Vagina (tissue), 2 donors: ENCODE data around the gene ERCC6L.

Experiments
- POLR2A ChIP-seq, 2 donors: fragments of 450-650 bp; IDR thresholded peaks; one replicate each; pipeline ENCODE4 v1.6.1; 2017; ENCODE audit warnings: antibody characterized with exemption in 2 of 2, mild to moderate bottlenecking in 2 of 2, moderate library complexity in 2 of 2
- POLR2AphosphoS5 ChIP-seq, 2 donors: sonication (generic); formaldehyde crosslinking; IDR thresholded peaks; one replicate each; pipeline ENCODE4 v1.9.0; 2017; ENCODE audit warnings: antibody characterized with exemption in 2 of 2, mild to moderate bottlenecking in 2 of 2, low read depth in 1 of 2; ENCODE audit not compliant: insufficient read depth in 1 of 2
- TF ChIP-seq, protein P1 (sequence below), 3 experiments: fragments of 450-650 bp in 2 of 3; fragments of 200-600 bp in 1 of 3; sonication (generic) in 1 of 3; IDR thresholded peaks; one replicate each; pipeline ENCODE4 v1.5.1; 2017 to 2019; ENCODE audit warnings: antibody characterized with exemption in 3 of 3, mild to moderate bottlenecking in 2 of 3, moderate library complexity in 2 of 3

DNA sequence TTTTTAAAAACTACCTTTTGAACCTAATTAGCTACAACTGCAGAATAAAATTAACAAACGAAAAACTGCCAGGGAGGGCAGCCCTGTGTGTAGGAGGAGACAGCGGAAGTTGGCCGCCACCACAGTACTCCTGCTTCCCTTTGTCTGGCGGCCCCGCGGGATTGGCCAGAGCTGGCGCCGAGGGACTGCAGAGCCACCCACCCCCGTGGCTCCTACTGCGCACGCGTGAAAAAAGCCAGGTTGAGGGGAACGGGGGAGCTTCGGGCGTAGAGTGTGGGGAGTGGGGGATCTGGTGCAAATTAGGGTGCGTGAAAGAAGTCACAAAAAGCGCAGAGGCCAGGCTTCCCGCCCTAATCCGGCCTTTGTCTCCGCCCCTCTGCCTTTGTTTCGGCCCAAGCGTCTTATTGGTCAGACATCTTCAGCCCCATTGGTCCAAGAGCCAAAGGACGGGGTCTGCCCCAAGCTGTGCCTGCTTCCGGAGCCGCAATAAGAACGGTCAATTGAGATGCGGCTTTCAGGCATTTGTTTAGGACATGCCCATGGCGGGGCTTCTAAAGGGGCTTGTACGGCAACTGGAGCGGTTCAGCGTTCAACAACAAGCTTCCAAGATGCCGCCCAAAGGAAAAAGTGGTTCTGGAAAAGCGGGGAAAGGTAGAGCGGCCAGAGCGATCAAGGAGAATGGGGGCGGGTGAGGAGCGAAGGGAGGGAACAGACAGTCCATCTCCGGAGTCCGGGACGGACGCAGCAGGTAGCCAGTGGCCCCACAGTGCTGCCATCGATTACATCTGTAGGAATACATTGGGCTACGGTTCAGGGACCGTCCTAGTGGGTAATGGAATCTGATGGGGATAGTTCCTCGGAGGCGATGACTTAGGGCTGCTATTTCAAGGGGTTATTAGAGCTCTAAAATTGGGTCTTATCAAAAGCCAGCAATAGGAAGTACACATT lies 57.4 kb downstream of the ERCC6L start, which contains the start of gene PIN4:
- TF ChIP-seq, protein P1, sequence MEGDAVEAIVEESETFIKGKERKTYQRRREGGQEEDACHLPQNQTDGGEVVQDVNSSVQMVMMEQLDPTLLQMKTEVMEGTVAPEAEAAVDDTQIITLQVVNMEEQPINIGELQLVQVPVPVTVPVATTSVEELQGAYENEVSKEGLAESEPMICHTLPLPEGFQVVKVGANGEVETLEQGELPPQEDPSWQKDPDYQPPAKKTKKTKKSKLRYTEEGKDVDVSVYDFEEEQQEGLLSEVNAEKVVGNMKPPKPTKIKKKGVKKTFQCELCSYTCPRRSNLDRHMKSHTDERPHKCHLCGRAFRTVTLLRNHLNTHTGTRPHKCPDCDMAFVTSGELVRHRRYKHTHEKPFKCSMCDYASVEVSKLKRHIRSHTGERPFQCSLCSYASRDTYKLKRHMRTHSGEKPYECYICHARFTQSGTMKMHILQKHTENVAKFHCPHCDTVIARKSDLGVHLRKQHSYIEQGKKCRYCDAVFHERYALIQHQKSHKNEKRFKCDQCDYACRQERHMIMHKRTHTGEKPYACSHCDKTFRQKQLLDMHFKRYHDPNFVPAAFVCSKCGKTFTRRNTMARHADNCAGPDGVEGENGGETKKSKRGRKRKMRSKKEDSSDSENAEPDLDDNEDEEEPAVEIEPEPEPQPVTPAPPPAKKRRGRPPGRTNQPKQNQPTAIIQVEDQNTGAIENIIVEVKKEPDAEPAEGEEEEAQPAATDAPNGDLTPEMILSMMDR (IDR thresholded peaks at IDR 0.05) = no peak
- TF ChIP-seq POLR2A (IDR thresholded peaks at IDR 0.05) (no peak), POLR2AphosphoS5 (IDR thresholded peaks at IDR 0.05; ENCODE audit: insufficient read depth in 1 of 2, low read depth in 1 of 2) (peak; percentile 75 to 80)
